K562 (cell line): ENCODE measurements around the gene ZNF598. TPM values are rescaled to one million over a fixed set of nuclear protein-coding genes. Genes with fewer than 3 reads are reported as not detected.

Experiments used
- GATAD2A ChIP-seq: fragments of 450-650 bp; IDR thresholded peaks from 2 replicates; pipeline ENCODE4 v1.6.1; 2017
- L3MBTL2 ChIP-seq: fragments of 450-650 bp; IDR thresholded peaks from 2 replicates; pipeline ENCODE4 v1.6.1; 2016; ENCODE audit warnings: mild to moderate bottlenecking, moderate library complexity
- MAFK ChIP-seq: IDR thresholded peaks from 2 replicates; pipeline ENCODE4 v1.6.1; 2011; ENCODE audit warnings: low read length, improper control_type of control experiment
- NFE2L1 ChIP-seq: fragments of 450-650 bp; IDR thresholded peaks from 2 replicates; pipeline ENCODE4 v1.6.1; 2016; ENCODE audit warnings: missing genetic modification characterization, low read depth, mild to moderate bottlenecking, missing compliant biosample characterization, moderate library complexity, borderline replicate concordance
- NFYB ChIP-seq: IDR thresholded peaks from 2 replicates; pipeline ENCODE4 v1.6.1; 2011; ENCODE audit warnings: mild to moderate bottlenecking, moderate library complexity; ENCODE audit not compliant: insufficient read length; ENCODE audit errors: extremely low read depth
- NR2F6 ChIP-seq: fragments of 450-650 bp; formaldehyde crosslinking; IDR thresholded peaks from 2 replicates; pipeline ENCODE4 v1.4.0; 2020; ENCODE audit warnings: mild to moderate bottlenecking
- PHF21A ChIP-seq: fragments of 450-650 bp; IDR thresholded peaks from 2 replicates; pipeline ENCODE4 v1.6.1; 2017; ENCODE audit warnings: low read depth, borderline replicate concordance
- POLR2B ChIP-seq: fragments of 450-650 bp; IDR thresholded peaks from 2 replicates; pipeline ENCODE4 v1.6.1; 2018; ENCODE audit warnings: low read depth; ENCODE audit not compliant: partially characterized antibody
- RAD51 ChIP-seq: fragments of 450-650 bp; IDR thresholded peaks from 2 replicates; pipeline ENCODE4 v1.7.1; 2016; ENCODE audit warnings: low read depth, mild to moderate bottlenecking, borderline replicate concordance
- SNIP1 ChIP-seq: fragments of 450-650 bp; IDR thresholded peaks from 2 replicates; pipeline ENCODE4 v1.7.1; 2017; ENCODE audit warnings: low read depth, mild to moderate bottlenecking
- TAF1 ChIP-seq: IDR thresholded peaks from 2 replicates; pipeline ENCODE4 v1.6.1; 2011; ENCODE audit warnings: mild to moderate bottlenecking, low read length, moderate library complexity; ENCODE audit not compliant: insufficient read depth, control insufficient read depth, severe bottlenecking; ENCODE audit errors: extremely low read depth
- TAF7 ChIP-seq: fragments of 450-650 bp; IDR thresholded peaks from 2 replicates; pipeline ENCODE4 v1.6.1; 2016; ENCODE audit warnings: missing genetic modification characterization, missing compliant biosample characterization
- ZBED1 ChIP-seq: IDR thresholded peaks from 2 replicates; pipeline ENCODE4 v1.6.1; 2014
- ZNF175 ChIP-seq: fragments of 200-800 bp; sonication (Bioruptor generic); IDR thresholded peaks from 2 replicates; pipeline ENCODE4 v1.6.1; 2016; ENCODE audit warnings: low read depth, mild to moderate bottlenecking, missing genetic modification characterization, missing compliant biosample characterization
- ZNF239 ChIP-seq: fragments of 250-450 bp; sonication (Bioruptor Pico); IDR thresholded peaks from 2 replicates; pipeline ENCODE4 v1.4.0; 2020; ENCODE audit warnings: mild to moderate bottlenecking
- ZNF551 ChIP-seq: fragments of 250-450 bp; sonication (Bioruptor Pico); IDR thresholded peaks from 2 replicates; pipeline ENCODE4 v1.5.0; 2021; ENCODE audit warnings: mild to moderate bottlenecking, moderate library complexity
- ZNF561 ChIP-seq: fragments of 450-650 bp; formaldehyde crosslinking; conservative IDR thresholded peaks from 2 replicates; pipeline ENCODE4 v1.4.0; 2020; ENCODE audit warnings: mild to moderate bottlenecking, moderate library complexity
- polyA plus RNA-seq, 8 experiments: library from polyadenylated mRNA; depleted of rRNA in 4 of 8; stranded (reverse) in 5 of 8; unstranded in 3 of 8; fragments of >200 nt; fragmentation: Nextera tagmentation in 2 of 8; fragmentation: Illumina TruSeq in 1 of 8; extraction: Ambion mirVana in 2 of 8; extraction: Trizol in 1 of 8; gene quantifications; 2 replicates each; pipeline versions ENCODE4 v1.2.1 to v1.2.3, GENCODE V29; 2011 to 2014; ENCODE audit warnings: inconsistent platforms in 1 of 8, missing spikeins in 1 of 8
- total RNA-seq, 7 experiments: library from RNA; depleted of rRNA in 6 of 7; stranded (reverse); fragments of >200 nt in 6 of 7; fragmentation: Illumina TruSeq in 2 of 7; extraction: Trizol in 2 of 7; gene quantifications; 2 replicates each; pipeline versions ENCODE4 v1.2.1 to v1.2.3, GENCODE V29; 2011 to 2021; ENCODE audit warnings: low replicate concordance in 1 of 7
- TF ChIP-seq, protein P1 (sequence below): fragments of 250-450 bp; sonication (Bioruptor Pico); IDR thresholded peaks from 2 replicates; pipeline ENCODE4 v1.8.0; 2021; ENCODE audit warnings: moderate library complexity, mild to moderate bottlenecking, inconsistent platforms
- TF ChIP-seq, protein P2 (sequence below): fragments of 250-450 bp; sonication (Bioruptor Pico); IDR thresholded peaks from 2 replicates; pipeline ENCODE4 v1.4.0; 2020

ZNF598 gene
- total and polyA plus RNA-seq, 9 of the 15 experiments (the other 6 are each of a cell fraction or from before 2014, with no cell fraction given) = 0.11 to 115 (median 29.6) TPM

DNA sequence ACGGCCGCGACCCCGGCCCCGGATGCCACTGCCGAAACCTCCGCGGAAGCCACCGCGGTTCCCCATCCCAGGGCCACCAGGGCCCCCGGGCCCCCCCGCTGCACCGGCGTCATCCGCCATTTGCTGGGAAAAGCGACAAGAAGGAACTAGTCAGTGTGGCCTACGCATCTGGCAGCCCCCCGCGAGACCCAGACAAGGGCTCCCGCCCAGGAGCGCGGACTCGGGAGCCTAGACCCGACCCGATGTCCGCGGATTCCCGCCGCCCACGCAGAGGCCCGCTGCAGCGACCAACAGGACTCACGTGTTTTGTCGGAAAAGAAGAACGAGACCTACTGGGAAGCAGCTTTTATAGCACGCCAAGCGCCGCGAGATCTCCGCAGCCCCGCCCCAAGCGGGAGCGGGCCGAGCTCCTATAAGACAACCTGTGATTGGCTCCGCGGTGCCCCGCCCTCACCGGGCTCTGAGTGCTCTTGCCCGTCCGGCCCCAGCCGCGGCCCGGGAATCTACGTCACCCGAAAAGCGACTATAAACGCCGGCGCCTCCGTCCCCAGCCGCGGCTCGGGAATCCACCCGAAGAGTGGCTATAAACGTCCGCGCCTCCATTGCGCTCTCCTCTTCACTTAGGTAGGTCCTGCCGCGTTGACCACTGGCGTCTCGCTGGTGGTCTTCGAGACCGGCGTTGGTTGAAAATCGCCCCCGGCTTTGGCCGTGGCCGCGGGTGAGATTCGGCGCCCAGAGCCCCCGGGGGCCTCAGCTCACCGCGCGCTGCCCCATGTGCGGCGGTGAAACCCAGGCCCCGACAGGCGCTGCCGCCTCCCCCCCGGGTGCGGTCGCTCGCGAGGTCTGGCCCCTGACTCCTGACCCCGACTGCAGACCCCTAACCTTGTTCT is 44.9 kb downstream of the ZNF598 start, which contains the start of gene RPS2 (continued):
- TF ChIP-seq TAF1 = peak; percentile 99
- peak; percentile 75 for TF ChIP-seq L3MBTL2
- TF ChIP-seq NR2F6 (CRISPR knock-in tag) = 0 out of 2 replicates have a peak, but pooled peaks have one; percentile 57
- TF ChIP-seq NFE2L1 (tag) = no peak
- 0 out of 2 replicates have a peak, but pooled peaks have one; percentile 39 for TF ChIP-seq ZNF239 (CRISPR knock-in tag)
- peak; percentile 60 for TF ChIP-seq NFYB
- 0 out of 2 replicates have a peak, but pooled peaks have one; percentile 23 for TF ChIP-seq RAD51
- TF ChIP-seq SNIP1 = no peak
- TF ChIP-seq GATAD2A = peak; percentile 46; the same call in 1 of the 2 replicates
- no peak for TF ChIP-seq ZNF175 (CRISPR knock-in tag)
- TF ChIP-seq, protein P1, sequence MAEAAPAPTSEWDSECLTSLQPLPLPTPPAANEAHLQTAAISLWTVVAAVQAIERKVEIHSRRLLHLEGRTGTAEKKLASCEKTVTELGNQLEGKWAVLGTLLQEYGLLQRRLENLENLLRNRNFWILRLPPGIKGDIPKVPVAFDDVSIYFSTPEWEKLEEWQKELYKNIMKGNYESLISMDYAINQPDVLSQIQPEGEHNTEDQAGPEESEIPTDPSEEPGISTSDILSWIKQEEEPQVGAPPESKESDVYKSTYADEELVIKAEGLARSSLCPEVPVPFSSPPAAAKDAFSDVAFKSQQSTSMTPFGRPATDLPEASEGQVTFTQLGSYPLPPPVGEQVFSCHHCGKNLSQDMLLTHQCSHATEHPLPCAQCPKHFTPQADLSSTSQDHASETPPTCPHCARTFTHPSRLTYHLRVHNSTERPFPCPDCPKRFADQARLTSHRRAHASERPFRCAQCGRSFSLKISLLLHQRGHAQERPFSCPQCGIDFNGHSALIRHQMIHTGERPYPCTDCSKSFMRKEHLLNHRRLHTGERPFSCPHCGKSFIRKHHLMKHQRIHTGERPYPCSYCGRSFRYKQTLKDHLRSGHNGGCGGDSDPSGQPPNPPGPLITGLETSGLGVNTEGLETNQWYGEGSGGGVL (CRISPR knock-in tag) = no peak
- no peak for TF ChIP-seq PHF21A
- TF ChIP-seq POLR2B = peak; percentile 100
- peak; percentile 99 for TF ChIP-seq TAF7 (tag)
- 0 out of 2 replicates have a peak, but pooled peaks have one; percentile 35 for TF ChIP-seq ZBED1
- no peak; the same call in 1 of the 2 replicates for TF ChIP-seq ZNF561 (CRISPR knock-in tag)
- no peak for TF ChIP-seq MAFK
- TF ChIP-seq, protein P2, sequence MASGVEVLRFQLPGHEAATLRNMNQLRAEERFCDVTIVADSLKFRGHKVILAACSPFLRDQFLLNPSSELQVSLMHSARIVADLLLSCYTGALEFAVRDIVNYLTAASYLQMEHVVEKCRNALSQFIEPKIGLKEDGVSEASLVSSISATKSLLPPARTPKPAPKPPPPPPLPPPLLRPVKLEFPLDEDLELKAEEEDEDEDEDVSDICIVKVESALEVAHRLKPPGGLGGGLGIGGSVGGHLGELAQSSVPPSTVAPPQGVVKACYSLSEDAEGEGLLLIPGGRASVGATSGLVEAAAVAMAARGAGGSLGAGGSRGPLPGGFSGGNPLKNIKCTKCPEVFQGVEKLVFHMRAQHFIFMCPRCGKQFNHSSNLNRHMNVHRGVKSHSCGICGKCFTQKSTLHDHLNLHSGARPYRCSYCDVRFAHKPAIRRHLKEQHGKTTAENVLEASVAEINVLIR (CRISPR knock-in tag) = peak; percentile 89
- TF ChIP-seq ZNF551 (CRISPR knock-in tag) = no peak
